ENCODE results near the gene DHX40.
A peak's percentile ranks its signal among the peaks of the same experiment; 100 is the strongest.
"Not testable (repeated sequence)": the region's sequence is repeated elsewhere in the genome, so short reads cannot be mapped to it uniquely, and the experiment has no call there.

Gene DHX40

GRCh38 chr17:59558953-59559352 is 6.5 kb upstream of the DHX40 start:
- no peak for DNase-seq

- peak; percentile 16 for DNase-seq
Measured at GRCh38 chr17:59561042-59561441, 4.4 kb upstream of the DHX40 start.

DNA sequence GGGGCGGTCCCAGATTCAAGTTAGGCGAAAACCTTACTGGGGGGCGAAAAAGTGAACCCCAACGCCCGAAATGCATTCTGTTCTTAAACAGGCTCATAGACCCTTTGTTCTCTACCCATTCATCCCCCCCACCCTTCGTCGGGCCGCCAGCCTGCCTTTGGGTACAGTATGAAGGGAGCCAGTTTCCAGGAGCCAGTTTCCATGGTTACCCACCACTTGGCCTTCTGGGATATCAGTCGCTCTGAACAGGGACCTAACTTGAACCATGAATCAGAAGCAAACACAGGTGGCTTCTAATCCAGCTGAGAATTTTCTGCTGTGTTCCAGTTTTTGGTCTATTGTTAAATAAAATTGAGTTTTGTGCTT is 532 bp downstream of the DHX40 start:
- peak; percentile 79 for DNase-seq

GRCh38 chr17:59569151-59569550 is 3.7 kb downstream of the DHX40 start:
- DNase-seq: not testable (repeated sequence)

- no peak for DNase-seq
Measured at GRCh38 chr17:59572301-59572924, 7.0 kb downstream of the DHX40 start.

DNA sequence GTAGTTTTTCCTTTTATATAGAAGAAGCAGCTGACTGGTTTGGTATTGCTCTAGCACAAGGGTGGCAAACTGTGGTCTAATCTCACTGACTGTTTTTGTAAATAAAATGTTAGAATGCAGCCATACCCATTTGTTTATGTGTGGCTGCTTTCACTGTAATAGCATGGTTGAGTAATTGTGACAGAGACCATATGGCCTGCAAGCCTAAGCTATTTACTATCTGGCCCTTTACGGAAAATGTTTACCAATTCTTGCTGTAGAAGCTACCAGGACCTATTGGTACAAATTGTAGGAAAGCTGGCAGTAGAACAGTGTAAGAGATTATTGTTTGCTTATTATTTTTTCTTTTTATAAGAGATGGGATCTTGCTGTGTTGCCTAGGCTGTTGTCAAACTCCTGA is 18.8 kb downstream of the DHX40 start:
- DNase-seq: not testable (repeated sequence)

- DNase-seq: no peak
Measured at GRCh38 chr17:59600169-59600568, 34.8 kb downstream of the DHX40 start.

GRCh38 chr17:59601130-59601529 is 35.7 kb downstream of the DHX40 start:
- DNase-seq: no peak

DNA sequence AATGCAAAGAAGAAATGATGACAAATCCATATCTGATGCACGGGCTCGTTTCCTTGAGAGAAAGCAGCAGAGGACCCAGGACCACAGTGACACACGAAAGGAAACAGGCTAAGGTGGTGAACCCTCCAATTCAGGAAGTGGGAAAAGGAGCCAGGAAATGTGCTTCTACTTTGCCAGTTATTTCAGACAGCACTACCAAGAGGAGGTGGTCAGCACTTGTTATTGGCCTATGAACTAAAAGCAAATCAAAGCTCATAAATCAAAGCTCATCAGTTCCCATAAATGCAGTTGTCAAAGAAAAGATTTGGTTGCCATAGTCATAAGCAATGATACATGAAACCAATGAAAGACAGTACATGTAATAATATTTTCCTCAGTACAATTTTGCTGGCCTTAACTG is 41.7 kb downstream of the DHX40 start:
- no peak for DNase-seq

- no peak for DNase-seq
Measured at GRCh38 chr17:59607817-59608403, 42.5 kb downstream of the DHX40 start.

DNA sequence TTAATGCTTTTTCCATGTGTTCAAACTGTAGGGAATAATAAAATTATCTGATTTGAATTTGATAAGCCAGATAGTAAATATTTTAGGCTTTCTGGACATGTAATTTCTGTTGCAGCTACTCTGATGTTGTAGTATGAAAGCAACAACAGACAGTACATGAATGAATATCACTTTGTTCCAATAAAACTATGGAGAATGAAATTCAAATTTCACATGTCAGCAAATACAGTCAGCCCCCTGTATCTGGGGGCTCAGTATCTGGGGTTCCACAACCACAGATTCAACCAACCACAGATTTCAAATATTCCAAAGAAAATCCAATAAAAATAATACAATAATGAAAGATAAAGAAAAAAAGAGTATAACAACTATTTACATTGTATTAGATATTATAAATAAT is 46.1 kb downstream of the DHX40 start:
- no peak for DNase-seq

DNA sequence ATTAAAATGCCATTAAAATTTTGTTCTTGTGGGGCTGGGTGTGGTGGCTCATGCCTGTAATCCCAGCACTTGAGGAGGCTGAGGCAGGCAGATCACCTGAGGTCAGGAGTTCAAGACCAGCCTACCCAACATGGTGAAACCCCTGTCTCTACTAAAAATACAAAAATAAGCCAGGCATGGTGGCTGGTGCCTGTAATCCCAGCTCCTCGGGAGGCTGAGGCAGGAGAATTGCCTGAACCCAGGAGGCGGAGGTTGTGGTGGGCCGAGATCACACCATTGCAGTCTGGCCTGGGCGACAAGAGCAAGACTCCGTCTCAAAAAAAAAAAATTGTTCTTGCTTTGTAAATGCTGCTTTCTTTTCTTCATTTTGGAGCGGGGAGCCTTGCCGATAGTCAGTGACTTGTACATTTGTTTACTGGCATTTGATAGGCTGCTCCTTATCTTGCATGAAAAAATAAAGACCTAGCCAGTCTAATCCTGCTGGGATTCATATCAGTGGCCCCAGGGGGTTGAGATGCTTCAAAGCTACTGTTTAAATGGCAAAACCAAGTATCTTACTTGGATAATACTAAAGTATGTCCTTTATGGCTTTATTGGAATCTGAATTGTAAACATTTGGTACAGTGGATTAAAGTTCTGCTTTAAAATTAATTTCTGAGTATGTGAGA is 51.0 kb downstream of the DHX40 start:
- no peak for DNase-seq

DNA sequence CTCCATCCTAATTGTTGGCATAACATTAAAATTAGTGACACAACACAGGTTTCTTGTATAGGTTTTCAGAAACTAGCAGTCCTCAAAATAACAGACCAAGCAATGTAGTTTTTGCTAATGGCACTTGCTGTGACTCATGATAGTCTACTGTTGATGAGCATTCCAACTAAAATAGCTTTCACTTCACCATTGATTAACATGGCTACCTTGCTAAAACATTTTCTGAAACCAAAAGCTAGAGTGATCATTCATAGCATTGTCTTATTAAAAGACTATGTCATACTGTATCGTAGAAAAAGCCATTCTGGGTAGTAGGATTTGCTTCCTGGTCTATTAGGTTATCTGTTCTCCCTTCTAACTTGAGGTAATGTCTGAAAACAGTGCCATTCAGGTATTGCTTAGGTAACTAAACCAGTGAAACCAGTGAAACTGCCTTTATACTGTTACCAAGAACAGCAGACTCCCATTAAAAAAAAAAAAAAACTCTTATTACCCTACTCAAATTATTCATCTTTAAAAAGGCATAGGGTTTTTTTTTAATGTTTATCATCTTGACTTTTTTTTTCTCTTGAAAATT is 51.8 kb downstream of the DHX40 start:
- DNase-seq: no peak

DNA sequence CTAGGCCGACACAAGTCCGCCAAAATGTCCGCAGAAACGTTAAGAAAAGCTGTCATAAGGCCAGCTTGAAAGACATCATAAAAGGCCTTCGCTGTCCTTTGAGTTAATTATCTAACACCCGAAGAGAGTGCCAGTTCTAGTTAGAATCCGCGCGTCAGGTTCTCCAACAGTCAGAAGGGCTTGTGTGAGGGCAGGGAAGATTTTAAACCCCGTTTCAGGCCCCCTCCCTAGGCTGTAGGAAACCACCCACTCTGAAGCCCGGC is 53.6 kb downstream of the DHX40 start:
- no peak for DNase-seq

DNA sequence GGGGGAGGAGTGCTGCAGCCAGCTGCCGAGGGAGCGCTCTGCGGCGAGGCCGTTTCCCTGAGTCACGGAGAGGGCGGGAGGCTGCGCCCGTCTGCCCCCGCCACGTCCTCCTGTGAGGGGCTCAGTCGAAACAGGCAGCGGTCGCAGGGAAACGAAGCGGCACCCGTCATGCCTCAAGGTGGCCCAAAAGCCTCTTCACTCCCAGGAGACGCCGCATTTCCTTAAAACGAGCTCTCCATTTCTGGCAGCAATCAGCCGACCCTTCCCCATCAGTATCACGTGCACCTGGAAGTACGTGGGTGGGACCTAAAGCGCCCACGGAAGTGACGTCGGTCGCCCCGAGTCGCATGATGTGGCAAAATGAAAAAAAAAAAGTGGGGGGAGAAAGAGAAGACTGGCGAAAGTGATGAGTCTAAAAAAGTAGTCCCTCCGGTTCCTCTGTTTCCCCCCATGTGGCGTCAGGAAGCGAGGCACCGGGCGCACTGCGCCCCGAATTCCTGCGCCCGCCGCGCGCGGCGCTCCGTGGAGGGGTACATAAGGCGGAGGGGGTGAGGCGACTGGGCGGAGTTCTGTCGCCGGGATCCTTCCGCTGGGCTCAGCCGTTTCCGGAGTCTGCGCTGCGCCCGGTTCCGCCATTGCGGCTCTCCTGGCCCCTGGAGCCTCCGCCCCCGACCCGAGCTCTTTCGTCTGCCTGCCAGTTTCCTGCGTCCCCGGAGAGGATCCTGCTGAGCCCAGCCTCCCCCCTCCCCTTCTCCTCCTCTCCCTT is 54.1 kb downstream of the DHX40 start, which contains the start of gene CLTC:
CLTC (plus strand) TSS at position 598 of the 766 bp plus-strand sequence. CDS start 237 bp downstream, outside the sequence.
- DNase-seq: peak; percentile 97

DNA sequence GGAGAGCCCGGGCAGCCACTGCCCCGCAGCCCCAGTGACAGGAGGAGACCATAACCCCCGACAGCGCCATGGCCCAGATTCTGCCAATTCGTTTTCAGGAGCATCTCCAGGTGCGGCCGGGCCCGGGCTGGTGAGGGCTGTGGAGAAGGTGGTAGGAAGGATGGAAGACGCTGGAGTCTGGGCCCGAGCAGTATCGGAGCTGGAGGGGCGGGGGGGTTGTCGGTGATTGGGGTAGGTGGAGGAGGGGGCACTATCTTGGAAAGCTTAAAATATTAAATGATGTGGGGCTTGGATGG is 54.6 kb downstream of the DHX40 start:
- no peak for DNase-seq

DNA sequence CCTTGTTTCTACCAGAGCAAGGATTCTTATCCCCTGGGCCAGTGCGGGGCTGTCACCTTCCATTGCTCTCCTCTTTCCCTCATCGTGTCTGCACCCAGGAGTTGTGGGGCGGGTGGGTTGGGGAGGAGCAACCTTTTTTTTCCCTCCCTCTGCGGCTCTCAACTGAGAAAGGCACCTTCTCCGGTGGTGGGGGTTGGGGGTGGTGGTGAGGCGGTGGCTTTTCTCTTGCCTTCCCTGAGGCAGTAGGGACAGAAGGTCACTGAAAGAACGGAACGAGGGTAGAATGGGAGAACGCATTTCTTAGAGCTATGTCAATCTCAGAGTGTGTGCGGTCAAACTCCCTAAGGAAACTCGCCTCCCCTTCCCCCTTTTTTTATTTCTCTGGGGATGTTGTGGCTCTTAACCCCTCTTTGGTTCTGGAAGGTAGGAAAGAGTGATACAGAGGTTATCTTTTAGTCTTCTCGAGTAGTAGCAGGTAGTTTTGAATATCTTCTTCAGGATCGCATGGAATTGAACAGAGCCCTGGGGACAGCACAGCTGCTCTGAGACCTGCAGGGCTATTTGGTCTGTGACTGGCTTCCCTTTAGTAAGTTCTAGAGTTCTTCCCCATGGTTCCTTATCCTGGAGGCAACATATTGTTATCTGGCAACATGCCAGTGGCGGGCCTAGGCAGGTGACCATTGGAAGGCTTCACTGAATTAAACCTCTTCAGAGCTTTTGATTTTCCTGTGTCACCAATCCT is 55.3 kb downstream of the DHX40 start:
- DNase-seq: peak; percentile 48

- DNase-seq: no peak
Measured at GRCh38 chr17:59621771-59622170, 56.4 kb downstream of the DHX40 start.

DNA sequence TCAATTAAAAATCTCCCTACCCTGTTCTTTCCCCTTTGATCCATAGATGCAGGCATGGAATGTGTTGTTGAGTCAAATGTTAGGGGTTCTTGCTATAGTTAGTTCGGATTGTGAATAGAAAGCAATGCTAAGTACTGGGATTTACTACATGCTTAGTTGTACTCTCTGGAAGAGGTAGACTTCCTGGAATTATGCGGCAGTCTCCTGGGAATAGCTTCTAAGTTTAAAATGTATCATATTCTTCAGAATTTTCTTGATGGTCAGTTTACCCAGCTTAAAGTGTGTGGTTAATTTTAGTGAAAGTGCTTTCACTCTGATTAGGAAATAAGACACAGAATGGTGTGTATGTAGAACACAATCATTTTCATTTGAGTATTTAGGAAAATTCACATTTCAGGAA is 57.7 kb downstream of the DHX40 start:
- no peak for DNase-seq

DNA sequence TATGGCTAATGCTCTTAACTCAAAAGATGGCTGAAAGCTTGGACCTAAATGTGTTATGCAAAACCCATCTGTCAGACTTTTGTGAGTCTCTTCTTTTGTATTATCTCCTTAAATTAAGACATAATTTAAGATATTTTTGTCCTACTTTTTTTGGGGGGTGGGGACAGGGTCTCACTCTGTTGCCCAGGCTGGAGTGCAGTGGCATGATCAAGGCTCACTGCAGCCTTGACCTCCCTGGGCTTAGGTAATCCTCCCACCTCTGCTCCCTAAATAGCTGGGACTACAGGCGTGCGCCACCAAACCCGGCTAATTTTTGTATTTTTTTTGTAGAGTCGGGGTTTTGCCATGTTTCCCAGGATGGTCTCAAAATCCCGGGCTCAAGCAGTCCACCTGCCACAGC is 61.3 kb downstream of the DHX40 start:
- no peak for DNase-seq

GRCh38 chr17:59627274-59627673 is 61.9 kb downstream of the DHX40 start:
- no peak for DNase-seq

DNA sequence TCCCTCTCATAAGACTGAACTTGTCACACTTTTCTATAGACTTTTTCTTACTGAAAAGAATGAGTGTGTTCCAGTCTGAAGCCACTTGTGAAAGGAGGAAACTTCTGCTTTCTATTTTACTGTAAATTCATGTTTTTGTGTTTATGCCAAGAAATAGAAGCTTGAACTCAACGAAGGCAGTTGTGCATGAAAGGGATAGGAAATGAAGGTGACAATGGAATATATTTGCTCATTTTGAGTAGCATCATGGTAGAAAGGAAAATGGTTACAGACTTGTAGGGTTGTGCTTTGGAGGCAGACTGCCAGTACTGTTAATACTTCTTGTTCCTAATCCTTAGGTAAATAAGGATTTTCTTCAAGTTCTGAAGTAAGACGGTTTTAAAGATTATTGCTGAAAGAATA is 62.4 kb downstream of the DHX40 start:
- DNase-seq: no peak

GRCh38 chr17:59629174-59629573 is 63.8 kb downstream of the DHX40 start:
- DNase-seq: no peak
